ENCODE results near the gene SLCO2A1.

Gene SLCO2A1

GRCh38 chr3:134044459-134044858 lies 14.7 kb upstream of the SLCO2A1 start:
- TF ChIP-seq EZH2 (IDR thresholded peaks at IDR 0.05) (no peak), FOXP2 (optimal IDR thresholded peaks at IDR 0.05; ENCODE audit: control extremely low read depth, extremely low read length, insufficient read depth) (no peak), POLR2AphosphoS5 (IDR thresholded peaks at IDR 0.05; ENCODE audit: borderline replicate concordance, low read depth, low read length) (no peak)
- H3K9ac ChIP-seq (ENCODE audit: insufficient read length), result no peak overlapping the region
- DNase-seq (ENCODE audit: low read depth, low spot score), result no peak
- peaks cover 10% of the 10 kb centered on the region for H3K9me3 ChIP-seq (ENCODE audit: low read depth, low read length)
- H3K4me3 ChIP-seq, result no peak overlapping the region
- no peaks in the 10 kb centered on the region for H3K36me3 ChIP-seq (ENCODE audit: insufficient read depth, low read length)
- H3K27ac ChIP-seq, result no peak overlapping the region

GRCh38 chr3:134040066-134040465 lies 10.3 kb upstream of the SLCO2A1 start:
- no peak for DNase-seq (ENCODE audit: low read depth, low spot score)
- Histone ChIP-seq H3K36me3 (ENCODE audit: insufficient read depth, low read length) (no peaks in the 10 kb centered on the region), H3K9ac (ENCODE audit: insufficient read length) (no peak overlapping the region), H3K27ac (no peak overlapping the region), H3K9me3 (ENCODE audit: low read depth, low read length) (peaks cover 10% of the 10 kb centered on the region), H3K4me3 (no peak overlapping the region)
- no peak for TF ChIP-seq FOXP2 (optimal IDR thresholded peaks at IDR 0.05; ENCODE audit: control extremely low read depth, extremely low read length, insufficient read depth)
- no peak for TF ChIP-seq POLR2AphosphoS5 (IDR thresholded peaks at IDR 0.05; ENCODE audit: borderline replicate concordance, low read depth, low read length)
- TF ChIP-seq EZH2 (IDR thresholded peaks at IDR 0.05), result no peak

- no peak overlapping the region for H3K27ac ChIP-seq
- peaks cover 7% of the 10 kb centered on the region for H3K9me3 ChIP-seq (ENCODE audit: low read depth, low read length)
- TF ChIP-seq FOXP2 (optimal IDR thresholded peaks at IDR 0.05; ENCODE audit: control extremely low read depth, extremely low read length, insufficient read depth), result no peak
- TF ChIP-seq POLR2AphosphoS5 (IDR thresholded peaks at IDR 0.05; ENCODE audit: borderline replicate concordance, low read depth, low read length), result no peak
- no peak for TF ChIP-seq EZH2 (IDR thresholded peaks at IDR 0.05)
- H3K36me3 ChIP-seq (ENCODE audit: insufficient read depth, low read length), result no peaks in the 10 kb centered on the region
- H3K4me3 ChIP-seq, result no peak overlapping the region
- DNase-seq (ENCODE audit: low read depth, low spot score), result no peak
- H3K9ac ChIP-seq (ENCODE audit: insufficient read length), result no peak overlapping the region
Measured at GRCh38 chr3:134039161-134039862, 9.6 kb upstream of the SLCO2A1 start.

- TF ChIP-seq FOXP2 (optimal IDR thresholded peaks at IDR 0.05; ENCODE audit: control extremely low read depth, extremely low read length, insufficient read depth), result no peak
- no peak for TF ChIP-seq EZH2 (IDR thresholded peaks at IDR 0.05)
- no peak for TF ChIP-seq POLR2AphosphoS5 (IDR thresholded peaks at IDR 0.05; ENCODE audit: borderline replicate concordance, low read depth, low read length)
- Histone ChIP-seq H3K36me3 (ENCODE audit: insufficient read depth, low read length) (no peaks in the 10 kb centered on the region), H3K4me3 (no peak overlapping the region), H3K27ac (no peak overlapping the region), H3K9ac (ENCODE audit: insufficient read length) (no peak overlapping the region), H3K9me3 (ENCODE audit: low read depth, low read length) (peaks cover 3% of the 10 kb centered on the region; the same call in 1 of the 2 replicates)
- no peak for DNase-seq (ENCODE audit: low read depth, low spot score)
Measured at GRCh38 chr3:134038716-134039115, 9.0 kb upstream of the SLCO2A1 start.

- no peak overlapping the region for H3K9ac ChIP-seq (ENCODE audit: insufficient read length)
- peaks cover 3% of the 10 kb centered on the region; the same call in 1 of the 2 replicates for H3K9me3 ChIP-seq (ENCODE audit: low read depth, low read length)
- DNase-seq (ENCODE audit: low read depth, low spot score), result no peak
- no peaks in the 10 kb centered on the region for H3K36me3 ChIP-seq (ENCODE audit: insufficient read depth, low read length)
- no peak overlapping the region for H3K4me3 ChIP-seq
- no peak overlapping the region for H3K27ac ChIP-seq
- TF ChIP-seq FOXP2 (optimal IDR thresholded peaks at IDR 0.05; ENCODE audit: control extremely low read depth, extremely low read length, insufficient read depth) (no peak), POLR2AphosphoS5 (IDR thresholded peaks at IDR 0.05; ENCODE audit: borderline replicate concordance, low read depth, low read length) (no peak), EZH2 (IDR thresholded peaks at IDR 0.05) (no peak)
Measured at GRCh38 chr3:134038071-134038491, 8.4 kb upstream of the SLCO2A1 start.

- H3K36me3 ChIP-seq (ENCODE audit: insufficient read depth, low read length), result no peaks in the 10 kb centered on the region
- no peak overlapping the region for H3K4me3 ChIP-seq
- DNase-seq (ENCODE audit: low read depth, low spot score), result no peak
- H3K27ac ChIP-seq, result no peak overlapping the region
- H3K9ac ChIP-seq (ENCODE audit: insufficient read length), result no peak overlapping the region
- H3K9me3 ChIP-seq (ENCODE audit: low read depth, low read length), result 0 out of 2 replicates have a peak, but pooled peaks cover under 1% of the 10 kb centered on the region
- TF ChIP-seq POLR2AphosphoS5 (IDR thresholded peaks at IDR 0.05; ENCODE audit: borderline replicate concordance, low read depth, low read length), result no peak
- no peak for TF ChIP-seq EZH2 (IDR thresholded peaks at IDR 0.05)
- TF ChIP-seq FOXP2 (optimal IDR thresholded peaks at IDR 0.05; ENCODE audit: control extremely low read depth, extremely low read length, insufficient read depth), result no peak
Measured at GRCh38 chr3:134037168-134037567, 7.4 kb upstream of the SLCO2A1 start.

GRCh38 chr3:134036291-134036690 lies 6.6 kb upstream of the SLCO2A1 start:
- Histone ChIP-seq H3K36me3 (ENCODE audit: insufficient read depth, low read length) (no peaks in the 10 kb centered on the region), H3K4me3 (no peak overlapping the region), H3K27ac (no peak overlapping the region), H3K9me3 (ENCODE audit: low read depth, low read length) (no peaks in the 10 kb centered on the region), H3K9ac (ENCODE audit: insufficient read length) (no peak overlapping the region)
- DNase-seq (ENCODE audit: low read depth, low spot score), result no peak
- TF ChIP-seq FOXP2 (optimal IDR thresholded peaks at IDR 0.05; ENCODE audit: control extremely low read depth, extremely low read length, insufficient read depth) (no peak), EZH2 (IDR thresholded peaks at IDR 0.05) (no peak), POLR2AphosphoS5 (IDR thresholded peaks at IDR 0.05; ENCODE audit: borderline replicate concordance, low read depth, low read length) (no peak)

- Histone ChIP-seq H3K27ac (no peak overlapping the region), H3K4me3 (no peak overlapping the region), H3K9me3 (ENCODE audit: low read depth, low read length) (no peaks in the 10 kb centered on the region), H3K9ac (ENCODE audit: insufficient read length) (no peak overlapping the region), H3K36me3 (ENCODE audit: insufficient read depth, low read length) (no peaks in the 10 kb centered on the region)
- TF ChIP-seq POLR2AphosphoS5 (IDR thresholded peaks at IDR 0.05; ENCODE audit: borderline replicate concordance, low read depth, low read length), result no peak
- TF ChIP-seq FOXP2 (optimal IDR thresholded peaks at IDR 0.05; ENCODE audit: control extremely low read depth, extremely low read length, insufficient read depth), result no peak
- no peak for TF ChIP-seq EZH2 (IDR thresholded peaks at IDR 0.05)
- no peak for DNase-seq (ENCODE audit: low read depth, low spot score)
Measured at GRCh38 chr3:134035836-134036235, 6.1 kb upstream of the SLCO2A1 start.

Data from SK-N-MC (cell line).